Activated CD8-positive, alpha-beta memory T cell treated with anti-CD3 and anti-CD28 coated beads for 4 hours (primary cell): Measurements from ENCODE around the gene TACR1.
"Not testable (repeated sequence)": the region's sequence is repeated elsewhere in the genome, so short reads cannot be mapped to it uniquely, and the experiment has no call there.

Experiments used
- DNase-seq, 2 donors: peaks; one replicate each; pipeline ENCODE4 v3.0.0-alpha.2; 2020; ENCODE audit warnings: low read depth in 2 of 2

Gene TACR1

DNA sequence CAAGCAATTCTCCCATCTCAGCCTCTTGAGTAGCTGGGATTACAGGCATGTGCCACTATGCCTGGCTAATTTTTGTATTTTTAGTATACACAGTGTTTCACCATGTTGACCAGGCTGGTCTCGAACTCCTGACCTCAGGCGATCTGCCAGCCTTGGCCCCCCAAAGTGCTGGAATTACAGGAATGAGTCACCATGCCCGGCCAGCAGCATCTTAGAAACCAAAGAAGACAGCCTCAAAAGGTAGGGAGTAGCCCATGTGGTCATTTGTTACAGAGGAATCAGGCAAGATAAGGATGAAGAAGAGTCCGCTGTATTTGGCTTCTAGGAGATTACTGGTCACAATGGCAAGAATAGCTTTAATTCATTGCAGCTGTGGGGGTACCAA, 53.1 kb downstream of the TACR1 start:
- not testable (repeated sequence) for DNase-seq

DNA sequence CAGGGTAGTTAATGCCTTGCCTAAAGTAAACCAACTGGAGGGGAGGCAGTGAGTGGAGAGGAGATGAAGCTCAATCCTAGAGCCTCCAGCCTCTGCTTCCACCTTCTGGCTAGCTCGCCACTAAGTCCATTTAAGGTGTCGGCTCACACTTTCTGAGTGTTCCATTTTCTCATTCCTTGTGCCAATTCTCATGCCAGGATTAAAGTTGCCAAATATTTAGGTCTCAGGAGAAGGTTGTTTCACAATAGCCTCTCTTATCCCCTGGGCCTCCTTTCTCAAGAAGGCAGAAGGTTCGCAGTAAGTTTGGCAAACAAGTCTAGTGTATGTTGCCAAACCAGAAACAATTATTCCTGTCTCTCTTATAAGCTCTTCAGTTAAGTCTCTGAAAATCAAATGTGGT, 57.2 kb downstream of the TACR1 start:
- DNase-seq, result no peak

DNA sequence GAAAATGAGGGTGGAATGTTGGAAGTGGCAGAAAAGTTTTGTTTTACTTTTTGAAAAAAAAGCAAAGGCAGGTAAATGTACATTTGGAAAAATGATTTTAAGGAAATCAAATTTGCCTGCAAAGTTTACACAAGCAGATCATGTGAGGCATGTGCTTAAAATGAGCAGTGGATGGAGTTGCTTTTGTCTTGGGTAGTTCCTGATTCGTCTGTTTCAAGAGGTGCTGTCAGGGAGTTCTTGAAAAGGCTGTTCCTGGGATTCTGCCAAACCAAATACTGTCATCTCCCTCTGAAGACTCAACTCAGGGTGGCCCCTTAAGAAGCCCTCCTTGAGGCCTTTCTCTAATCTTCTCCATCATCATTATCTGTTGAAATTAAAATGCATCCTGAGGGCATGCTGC, 59.0 kb downstream of the TACR1 start:
- DNase-seq, result no peak

DNA sequence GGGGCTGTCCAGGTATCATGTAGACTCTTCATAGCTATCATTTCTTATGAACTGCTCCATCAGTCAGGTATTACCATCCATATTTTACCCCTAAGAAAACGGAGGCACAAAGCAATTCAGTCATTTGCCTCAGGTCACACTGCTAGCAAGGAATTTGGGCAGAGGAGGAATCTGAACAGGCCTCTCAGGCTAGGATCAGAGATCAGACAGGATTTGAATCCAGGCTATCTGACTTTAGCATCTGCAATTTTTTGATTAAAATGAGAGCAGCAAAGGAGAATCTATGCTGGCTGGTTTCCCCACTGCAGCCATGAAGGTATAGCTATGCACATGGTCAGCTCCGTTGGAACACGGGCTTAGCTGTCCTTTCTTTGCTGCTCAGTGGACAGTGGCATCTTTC, 60.1 kb downstream of the TACR1 start:
- no peak for DNase-seq

- no peak for DNase-seq
Observed at GRCh38 chr2:75138528-75138927, 60.8 kb downstream of the TACR1 start.

GRCh38 chr2:75135776-75136400, 63.4 kb downstream of the TACR1 start:
- no peak for DNase-seq

GRCh38 chr2:75134860-75135259, 64.5 kb downstream of the TACR1 start:
- no peak for DNase-seq

DNA sequence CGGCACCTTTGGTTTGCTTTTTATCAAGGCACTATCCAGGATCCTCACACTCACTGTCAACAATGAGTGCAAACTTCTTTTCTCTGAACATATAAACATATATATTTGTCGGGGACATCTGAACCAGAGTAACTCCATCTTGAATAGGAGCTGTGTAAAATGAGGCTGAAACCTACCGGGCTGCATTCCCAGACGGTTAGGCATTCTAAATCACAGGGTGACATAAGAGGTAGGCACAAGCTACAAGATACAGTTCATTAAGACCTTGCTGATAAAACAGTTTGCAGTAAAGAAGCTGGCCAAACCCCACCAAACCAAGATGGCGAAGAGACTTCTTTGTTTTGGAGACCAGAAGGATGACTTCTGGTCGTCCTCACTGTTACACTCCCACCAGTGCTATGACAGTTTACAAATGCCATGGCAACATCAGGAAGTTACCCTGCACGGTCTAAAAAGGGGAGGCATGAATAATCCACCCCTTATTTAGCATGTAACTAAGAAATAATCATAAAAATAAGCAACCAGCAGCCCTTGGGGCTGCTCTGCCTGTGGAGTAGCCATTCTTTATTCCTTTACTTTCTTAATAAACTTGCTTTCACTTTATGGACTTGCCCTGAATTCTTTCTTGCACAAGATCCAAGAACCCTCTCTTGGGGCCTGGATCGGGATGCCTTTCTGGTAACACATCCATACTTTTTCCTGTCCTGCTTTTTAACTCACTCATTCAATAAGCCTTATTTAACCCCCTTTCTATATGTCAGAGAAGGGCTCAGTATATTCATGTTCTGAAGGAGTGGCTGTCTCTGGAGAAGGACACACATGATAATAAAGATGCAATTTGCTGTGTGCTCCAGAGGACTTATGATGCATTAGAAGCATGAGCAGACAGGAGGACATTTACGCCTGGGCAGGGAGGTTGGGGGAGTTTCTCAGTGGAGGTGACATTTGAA, 65.4 kb downstream of the TACR1 start:
- DNase-seq, result no peak

DNA sequence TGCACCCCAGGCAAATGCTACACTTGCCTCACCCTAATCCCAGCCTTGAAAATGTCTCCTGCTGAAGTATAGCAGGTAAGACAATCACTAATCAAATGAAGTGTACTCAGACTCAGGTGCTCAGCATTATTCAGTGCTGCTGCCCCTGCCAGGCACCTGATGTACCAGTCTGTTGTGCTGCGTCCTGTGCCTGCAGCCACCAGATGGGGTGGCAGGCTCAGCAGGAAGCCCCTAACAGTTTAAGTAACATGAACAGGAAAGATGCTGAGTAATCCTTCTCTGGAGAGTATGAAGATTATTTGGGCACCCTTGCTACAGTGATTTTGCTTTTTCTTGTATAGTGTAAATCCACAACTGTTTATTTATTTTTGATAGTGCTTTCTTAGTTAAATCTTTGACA, 69.1 kb downstream of the TACR1 start:
- no peak for DNase-seq

GRCh38 chr2:75123876-75124275, 75.4 kb downstream of the TACR1 start:
- no peak for DNase-seq

GRCh38 chr2:75113231-75113869, 86.0 kb downstream of the TACR1 start:
- no peak for DNase-seq

DNA sequence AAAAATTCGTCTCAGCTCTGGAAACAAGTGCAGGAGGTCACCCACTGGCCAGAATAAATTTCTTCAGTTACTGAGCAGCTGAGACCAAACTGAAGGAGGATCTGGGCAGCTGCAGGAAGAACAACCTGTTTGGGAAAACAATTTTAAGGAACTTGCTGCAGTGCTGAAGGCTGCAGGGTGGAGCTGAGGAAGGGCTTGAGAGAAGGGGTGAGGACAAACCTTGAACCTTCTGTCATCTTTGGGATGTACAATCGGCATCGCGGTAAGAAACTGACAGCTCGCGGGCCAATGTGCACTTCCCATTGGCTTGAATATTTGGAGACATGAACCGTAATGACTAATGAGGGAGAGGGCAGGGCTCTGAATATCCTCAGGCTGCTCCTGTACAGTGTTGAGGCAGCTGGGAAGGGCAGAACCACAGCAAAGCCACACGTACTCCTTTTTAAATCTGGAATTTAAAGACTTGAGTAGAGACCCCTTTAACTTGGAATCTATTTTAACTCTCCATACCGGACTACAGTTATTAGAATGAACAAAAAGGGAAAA, 90.3 kb downstream of the TACR1 start:
- no peak for DNase-seq

DNA sequence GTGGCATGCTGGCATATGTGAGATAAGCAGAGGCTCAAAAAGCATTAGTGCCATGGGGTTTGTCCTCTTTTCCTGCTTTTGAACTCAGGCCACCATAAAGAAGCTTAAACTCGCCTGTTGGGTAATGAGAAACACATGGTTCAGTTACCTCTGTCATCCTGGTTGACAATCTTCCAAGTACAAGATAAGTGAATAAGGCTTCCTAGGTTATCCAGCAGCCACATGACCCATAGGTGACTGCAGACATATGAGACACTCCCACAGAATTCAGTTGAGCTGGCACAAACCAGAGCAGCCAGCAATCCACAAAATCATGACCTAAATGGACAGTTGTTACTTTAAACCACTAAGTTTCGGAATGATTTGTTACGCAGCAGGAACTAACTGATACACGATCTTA, 97.3 kb downstream of the TACR1 start:
- DNase-seq, result no peak

DNA sequence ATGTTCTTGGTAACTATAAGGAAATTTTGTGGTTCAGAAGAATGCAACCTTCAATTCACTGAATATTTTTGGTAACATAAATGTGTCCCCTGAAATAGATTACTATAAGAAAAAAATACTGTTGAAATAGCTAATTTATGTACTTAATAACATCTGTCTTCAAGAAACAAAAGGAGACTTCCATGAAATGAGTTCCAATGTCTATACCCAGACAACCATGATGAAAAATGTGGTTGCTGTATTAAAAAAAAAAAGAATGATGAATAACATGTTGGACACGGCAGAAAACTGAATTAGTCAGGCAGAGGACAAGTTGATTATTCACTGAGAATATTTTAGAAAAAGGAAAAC, 98.5 kb downstream of the TACR1 start:
- DNase-seq, result no peak

DNA sequence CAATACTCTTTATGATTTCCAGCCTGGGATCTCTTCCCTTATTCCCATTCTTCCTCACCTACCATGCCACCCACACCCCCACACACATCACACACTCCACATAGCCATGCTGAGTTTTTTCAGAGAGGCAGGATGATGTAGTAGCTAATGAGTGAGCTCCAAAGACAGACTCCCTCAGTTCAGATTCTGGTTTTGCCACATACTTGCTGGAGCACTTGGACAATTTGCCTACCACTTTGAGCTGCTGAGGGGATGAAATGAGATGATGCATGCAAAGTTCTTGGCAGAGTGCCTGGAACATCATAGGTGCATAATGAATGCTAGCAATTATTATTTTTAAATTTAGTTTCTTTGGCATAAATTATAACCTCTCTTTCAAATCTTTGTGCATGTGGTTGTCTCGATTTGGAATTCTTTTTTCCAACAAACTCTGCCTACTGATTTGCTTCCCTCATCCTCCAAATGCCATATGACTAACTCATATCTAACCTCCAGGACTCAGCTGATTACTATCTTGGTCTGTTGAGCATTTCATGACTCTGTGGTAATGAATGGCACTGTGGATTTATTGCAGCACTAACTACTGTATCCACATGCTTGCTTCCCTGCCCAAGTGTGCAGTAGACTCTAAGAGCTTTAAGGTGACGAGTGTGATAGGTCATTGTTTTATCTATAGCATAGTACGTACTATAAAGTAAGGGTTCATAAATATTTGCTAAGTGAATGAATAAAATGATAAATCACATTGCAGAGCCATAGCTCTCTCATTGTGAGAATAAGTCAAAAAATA, 99.1 kb downstream of the TACR1 start:
- no peak for DNase-seq

- DNase-seq, result no peak
Observed at GRCh38 chr2:75099521-75099922, 99.8 kb downstream of the TACR1 start.

DNA sequence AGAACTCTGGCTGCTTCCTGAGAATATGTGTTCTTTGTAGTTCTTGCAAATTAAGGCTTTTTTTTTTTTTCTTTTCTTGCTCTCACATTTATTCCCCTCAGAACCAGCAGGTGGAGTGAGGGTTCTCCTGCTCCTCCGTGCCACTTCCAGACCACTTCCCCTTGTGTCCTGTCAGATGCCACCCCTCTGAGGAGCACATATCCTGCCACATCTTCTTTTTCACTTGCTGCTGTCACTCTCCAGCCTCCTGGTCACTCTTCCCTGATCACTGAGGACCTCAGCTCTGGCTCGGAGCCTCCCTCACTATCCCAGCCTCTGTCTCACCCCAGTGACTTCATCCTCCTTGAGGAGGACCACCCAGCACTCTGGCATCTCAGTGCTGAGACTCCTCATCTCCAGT, 100.5 kb downstream of the TACR1 start:
- DNase-seq, result no peak

DNA sequence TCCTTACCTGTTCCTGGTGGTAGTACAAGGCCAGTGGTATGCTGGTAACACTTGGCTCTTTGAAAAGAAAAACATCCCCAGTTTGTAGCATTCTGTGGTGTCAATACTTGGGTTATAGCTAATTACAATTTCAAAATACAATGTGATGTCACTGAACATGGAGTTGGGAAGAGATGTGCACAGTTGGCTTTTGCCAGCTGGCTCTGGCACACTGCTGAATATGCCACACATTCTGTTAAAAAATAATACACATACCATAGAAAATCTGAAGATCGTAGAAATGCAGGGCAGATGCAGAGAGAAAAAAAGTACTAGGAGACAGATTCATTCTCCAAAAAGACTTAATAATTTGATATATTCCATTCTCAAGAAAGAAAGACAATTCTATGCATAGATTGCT, 101.5 kb downstream of the TACR1 start:
- DNase-seq, result no peak

DNA sequence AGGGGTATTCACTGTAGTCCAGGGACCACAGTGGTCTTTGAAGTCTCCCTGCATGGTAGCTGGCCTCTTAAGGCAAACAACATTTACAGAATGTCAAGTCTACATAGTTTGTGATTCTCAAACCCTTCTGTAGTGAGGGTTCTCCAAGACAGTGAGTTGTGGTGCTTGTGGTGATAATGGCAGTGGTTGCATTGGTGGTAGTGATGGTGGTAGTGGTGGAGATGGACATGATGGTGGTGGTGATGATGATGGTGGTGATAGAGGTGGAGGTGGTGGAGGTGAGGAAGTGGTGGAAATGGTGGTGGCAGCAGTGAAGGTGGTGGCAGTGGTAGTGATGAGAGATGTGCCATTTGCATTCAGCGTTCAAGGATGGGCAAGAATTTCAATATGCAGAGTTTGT, 104.9 kb downstream of the TACR1 start:
- no peak for DNase-seq

DNA sequence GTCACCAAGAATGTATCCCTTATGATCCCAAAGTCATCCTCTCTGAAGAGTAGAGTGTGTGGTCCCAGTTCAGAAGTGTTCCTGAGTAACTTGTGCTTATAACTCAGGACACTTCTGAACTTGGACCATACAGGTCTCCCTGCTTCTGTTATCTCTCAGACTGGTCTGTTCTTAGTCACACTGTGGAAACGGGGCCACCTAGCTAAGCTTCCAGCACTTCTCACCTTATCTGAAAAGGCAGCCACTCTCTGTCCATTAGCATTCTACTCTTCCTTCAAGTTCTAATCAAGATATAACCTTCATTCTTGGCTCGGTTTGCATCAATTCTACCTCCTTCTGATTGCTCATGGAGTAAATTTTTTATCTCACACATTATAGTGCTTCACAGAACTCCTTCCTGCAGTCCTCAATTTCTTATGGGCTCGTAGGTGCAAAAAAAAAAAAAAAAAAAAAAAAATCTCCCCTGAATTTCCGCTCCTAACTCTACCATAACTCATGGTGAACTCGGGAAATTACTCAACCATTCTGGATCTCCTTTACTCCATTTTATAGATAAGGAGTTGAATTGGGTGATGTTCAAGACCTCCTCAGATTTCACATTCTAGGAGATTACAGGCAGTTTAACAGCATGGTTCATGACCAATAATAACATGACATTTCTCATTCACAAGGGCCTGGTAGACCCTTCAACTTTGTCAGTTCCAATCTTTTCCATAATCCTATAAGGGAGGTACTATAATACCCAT, 108.4 kb downstream of the TACR1 start:
- DNase-seq, result no peak

DNA sequence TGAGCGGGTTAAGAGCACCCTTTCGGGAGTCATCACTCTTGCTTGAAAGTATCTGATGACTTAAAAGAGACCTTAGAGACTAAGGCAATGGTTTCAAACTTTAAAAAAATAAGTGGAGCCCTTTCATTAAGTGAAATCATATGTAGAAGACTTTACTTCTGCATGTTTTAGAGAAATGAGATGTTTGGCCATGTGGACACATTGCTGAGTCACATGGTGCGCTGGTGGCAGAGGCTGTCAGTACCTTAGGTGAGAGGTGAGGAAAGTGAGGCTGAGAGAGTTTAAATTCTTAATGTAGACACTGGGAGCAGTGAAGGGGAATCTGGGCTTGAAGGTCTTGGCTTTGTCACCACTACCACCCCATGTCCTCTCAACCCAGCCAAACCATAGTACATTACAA, 109.8 kb downstream of the TACR1 start:
- DNase-seq, result no peak
